IMR-90 (cell line): ENCODE data around the gene SMKR1. TPM values are rescaled to one million over a fixed set of nuclear protein-coding genes. Genes with fewer than 3 reads are reported as not detected.

Experiments used
- ATAC-seq: fragments of 200-7000 bp; cut with Tn5 transposase; 2 replicates; pipeline ENCODE4 v1.9.1; 2020; ENCODE audit warnings: low read depth, mild to moderate bottlenecking, moderate library complexity
- BruUV-seq: library from RNA; stranded (reverse); fragments of 400-500 nt; replicated peaks from 2 replicates; lab custom pipeline; 2021; lab: Mats Ljungman, UMichigan
- CTCF ChIA-PET: fragments of 300-600 bp; formaldehyde crosslinking; extraction: SDS; loops from one replicate; lab custom pipeline; 2021; ENCODE audit warnings: antibody characterized with exemption; lab: Yijun Ruan, JAX
- POLR2A ChIA-PET: fragments of 300-600 bp; sonication (Branson Sonifier 250); formaldehyde crosslinking; loops from one replicate; lab custom pipeline; 2022; ENCODE audit warnings: antibody characterized with exemption; ENCODE audit not compliant: unreplicated experiment; lab: Charles Lee
- DNase-seq: peaks from one replicate; pipeline ENCODE4 v3.0.0; 2013
- H2AFZ ChIP-seq: replicated peaks from 2 replicates; pipeline ENCODE3; 2013; ENCODE audit warnings: low read length, mild to moderate bottlenecking; ENCODE audit not compliant: poor library complexity
- H2AK5ac ChIP-seq: 2 replicates; pipeline ENCODE4 v1.6.1; 2013; ENCODE audit warnings: low read depth, low read length, inconsistent platforms
- H2AK9ac ChIP-seq: replicated peaks from 2 replicates; pipeline ENCODE3; 2013; ENCODE audit warnings: mild to moderate bottlenecking, low read depth, low read length, moderate library complexity; ENCODE audit not compliant: poor library complexity
- H2BK120ac ChIP-seq: 2 replicates; pipeline ENCODE4 v1.6.1; 2013; ENCODE audit warnings: low read depth, low read length, inconsistent platforms
- H2BK15ac ChIP-seq: 3 replicates; pipeline ENCODE4 v1.6.1; 2013; ENCODE audit warnings: low read depth, low read length, inconsistent platforms
- H2BK20ac ChIP-seq: 2 replicates; pipeline ENCODE4 v1.6.1; 2013; ENCODE audit warnings: low read depth, mild to moderate bottlenecking, inconsistent platforms, low read length, moderate library complexity
- H2BK5ac ChIP-seq: 2 replicates; pipeline ENCODE4 v1.6.1; 2013; ENCODE audit warnings: mild to moderate bottlenecking, low read depth, low read length, inconsistent platforms; ENCODE audit not compliant: poor library complexity, severe bottlenecking
- H3K14ac ChIP-seq: replicated peaks from 2 replicates; pipeline ENCODE4 v1.6.1; 2013; ENCODE audit warnings: low read depth, low read length, inconsistent platforms
- H3K18ac ChIP-seq: 2 replicates; pipeline ENCODE4 v1.6.1; 2013; ENCODE audit warnings: low read depth, low read length, control low read depth
- H3K23ac ChIP-seq: 2 replicates; pipeline ENCODE4 v1.6.1; 2013; ENCODE audit warnings: low read depth, low read length, inconsistent platforms
- H3K27ac ChIP-seq: 2 replicates; pipeline ENCODE4 v1.5.1; 2013; ENCODE audit warnings: mild to moderate bottlenecking, control low read depth, low read length; ENCODE audit not compliant: insufficient read depth
- H3K27me3 ChIP-seq: 2 replicates; pipeline ENCODE4 v1.6.1; 2013; ENCODE audit warnings: low read length; ENCODE audit not compliant: control insufficient read depth, insufficient read depth
- H3K36me3 ChIP-seq: 2 replicates; pipeline ENCODE4 v1.6.1; 2013; ENCODE audit warnings: low read length, mixed read lengths; ENCODE audit not compliant: control insufficient read depth, insufficient read depth
- H3K4ac ChIP-seq: 2 replicates; pipeline ENCODE4 v1.6.1; 2013; ENCODE audit warnings: low read depth, low read length, inconsistent platforms
- H3K4me1 ChIP-seq: 2 replicates; pipeline ENCODE4 v1.6.1; 2013; ENCODE audit warnings: low read length, mixed read lengths; ENCODE audit not compliant: control insufficient read depth, insufficient read depth
- H3K4me2 ChIP-seq: 2 replicates; pipeline ENCODE4 v1.6.1; 2013; ENCODE audit warnings: low read depth, mild to moderate bottlenecking, control low read depth, low read length, moderate library complexity
- H3K4me3 ChIP-seq: 2 replicates; pipeline ENCODE4 v1.5.1; 2013; ENCODE audit warnings: low read depth, mild to moderate bottlenecking, control low read depth, low read length, moderate library complexity; ENCODE audit not compliant: insufficient read depth
- H3K56ac ChIP-seq: 2 replicates; pipeline ENCODE4 v1.6.1; 2013; ENCODE audit warnings: low read length, inconsistent platforms; ENCODE audit not compliant: insufficient read depth; ENCODE audit errors: extremely low read depth
- H3K79me1 ChIP-seq, 2 experiments: 2 replicates each; pipeline ENCODE4 v1.6.1; 2013; ENCODE audit warnings: low read length in 2 of 2, inconsistent platforms in 1 of 2, low read depth in 1 of 2
- H3K9ac ChIP-seq: 2 replicates; pipeline ENCODE4 v1.6.1; 2013; ENCODE audit warnings: low read depth, low read length, control low read depth
- H3K9me1 ChIP-seq: 2 replicates; pipeline ENCODE4 v1.6.1; 2013; ENCODE audit warnings: low read length, inconsistent platforms; ENCODE audit not compliant: insufficient read depth
- H3K9me3 ChIP-seq: 2 replicates; pipeline ENCODE4 v1.6.1; 2013; ENCODE audit warnings: low read length; ENCODE audit not compliant: control insufficient read depth, insufficient read depth
- H4K20me1 ChIP-seq: 2 replicates; pipeline ENCODE4 v1.6.1; 2013; ENCODE audit warnings: low read length, inconsistent platforms; ENCODE audit not compliant: insufficient read depth
- H4K5ac ChIP-seq: 2 replicates; pipeline ENCODE4 v1.6.1; 2013; ENCODE audit warnings: mild to moderate bottlenecking, low read depth, low read length, control low read depth
- H4K8ac ChIP-seq, 2 experiments: 2 replicates each; pipeline ENCODE4 v1.6.1; 2013; ENCODE audit warnings: low read depth in 2 of 2, low read length in 2 of 2, control low read depth in 1 of 2, inconsistent platforms in 1 of 2
- H4K91ac ChIP-seq: 2 replicates; pipeline ENCODE4 v1.6.1; 2013; ENCODE audit warnings: low read depth, low read length, inconsistent platforms; ENCODE audit not compliant: insufficient read depth
- CTCF ChIP-seq: conservative IDR thresholded peaks from 2 replicates; pipeline ENCODE4 v1.5.1; 2012; ENCODE audit warnings: mild to moderate bottlenecking, low read depth, low read length, improper control_type of control experiment
- ELK1 ChIP-seq: fragments of 150-350 bp; IDR thresholded peaks from 2 replicates; pipeline ENCODE4 v1.6.1; 2016; ENCODE audit warnings: low read depth, mild to moderate bottlenecking, low read length, moderate library complexity, borderline replicate concordance
- FOS ChIP-seq: fragments of 150-350 bp; IDR thresholded peaks from 2 replicates; pipeline ENCODE4 v1.6.1; 2016; ENCODE audit warnings: low read depth, low read length
- NFE2L2 ChIP-seq: fragments of 150-350 bp; IDR thresholded peaks from 2 replicates; pipeline ENCODE4 v1.6.1; 2016; ENCODE audit warnings: low read depth, mild to moderate bottlenecking, low read length
- POLR2A ChIP-seq: IDR thresholded peaks from 2 replicates; pipeline ENCODE4 v1.6.1; 2012; ENCODE audit warnings: mild to moderate bottlenecking, low read depth, low read length
- USF2 ChIP-seq: fragments of 150-350 bp; IDR thresholded peaks from 2 replicates; pipeline ENCODE4 v1.6.1; 2017; ENCODE audit warnings: mild to moderate bottlenecking, antibody characterized with exemption, low read length, low read depth
- WGBS, 2 experiments: methylation state at CpG; one replicate each; pipeline versions ENCODE4 v1.1.5 to v1.1.7; 2013; ENCODE audit warnings: missing lambda C conversion rate in 2 of 2; ENCODE audit not compliant: insufficient read length in 1 of 2; ENCODE audit errors: extremely low coverage in 2 of 2; 5-methylcytosine and 5-hydroxymethylcytosine counted together
- dilution Hi-C: fragments of 300-500 bp; cut with HindIII; formaldehyde crosslinking; loops from one replicate; pipeline ENCODE4 v1.14.3; 2018; ENCODE audit warnings: low sequenced_read_pairs; ENCODE audit not compliant: unreplicated experiment
- in situ Hi-C: fragments of 300-500 bp; cut with MboI; formaldehyde crosslinking; loops from 3 replicates; pipeline ENCODE4 v1.14.3; 2019; ENCODE audit warnings: low sequenced_read_pairs, inconsistent platforms, mixed read lengths
- intact Hi-C: fragments of 100-400 bp; cut with micrococcal nuclease; formaldehyde crosslinking; loops from 2 replicates; pipeline ENCODE4 v1.10.0; 2022
- polyA plus RNA-seq, 3 experiments: library from polyadenylated mRNA; depleted of rRNA; stranded (reverse); fragments of >200 nt; gene quantifications; 2 replicates each; pipeline ENCODE4 v1.2.3, GENCODE V29; 2012; ENCODE audit warnings: low replicate concordance in 1 of 3
- total RNA-seq: library from RNA; depleted of rRNA; stranded (reverse); fragments of >200 nt; gene quantifications from 2 replicates; pipeline ENCODE4 v1.2.3, GENCODE V29; 2012

The SMKR1 gene
- total and polyA plus RNA-seq, 2 of the 4 experiments (the other 2 are of a cell fraction), result 0.26 TPM; not detected in 1

- WGBS, 2 experiments, result 81% methylated on average over 3 of the region's 9 CpGs; no CpG with 5 or more reads in 1 of the 2 experiments
- in situ Hi-C loops, result no loop called here
- POLR2A ChIA-PET, result no interaction called here
Measured at GRCh38 chr7:129536323-129536722, 34.0 kb downstream of the SMKR1 start.

More at GRCh38 chr7:129536323-129536722, 34.0 kb downstream of the SMKR1 start:
- CTCF ChIA-PET, result no interaction called here
- H3K14ac ChIP-seq, result no peak overlapping the region
- H3K9me1 ChIP-seq, result no peaks in the 10 kb centered on the region
- no peak overlapping the region for H4K91ac ChIP-seq
- peaks cover 14% of the 10 kb centered on the region for H3K27me3 ChIP-seq
- 0 out of 2 replicates have a peak, but pooled peaks cover 2% of the 10 kb centered on the region for H3K9me3 ChIP-seq
- H2AFZ ChIP-seq, result no peak overlapping the region
- ATAC-seq (no peak), DNase-seq (no peak)
- no peak overlapping the region for H3K4me2 ChIP-seq
- no peak overlapping the region for H2BK15ac ChIP-seq
- no peak overlapping the region for H2BK20ac ChIP-seq
- no peak overlapping the region for H3K23ac ChIP-seq
- BruUV-seq, result no TSS peak
- intact Hi-C loops, result no loop called here
- no peak overlapping the region for H4K8ac ChIP-seq
- H3K36me3 ChIP-seq, result no peaks in the 10 kb centered on the region
- no peak overlapping the region for H2BK120ac ChIP-seq
- H3K79me1 ChIP-seq, result no peaks in the 10 kb centered on the region
- no peak overlapping the region for H3K27ac ChIP-seq
- H4K5ac ChIP-seq, result no peak overlapping the region
- no peaks in the 10 kb centered on the region for H4K20me1 ChIP-seq
- H3K4me1 ChIP-seq, result no peaks in the 10 kb centered on the region
- dilution Hi-C loops, result no loop called here
- H2AK9ac ChIP-seq, result no peak overlapping the region
- no peak overlapping the region for H2AK5ac ChIP-seq
- no peak overlapping the region for H3K4ac ChIP-seq
- no peak overlapping the region for H3K4me3 ChIP-seq
- H2BK5ac ChIP-seq, result no peak overlapping the region
- no peak overlapping the region for H3K9ac ChIP-seq
- TF ChIP-seq FOS (no peak), CTCF (no peak), ELK1 (no peak), USF2 (no peak), NFE2L2 (no peak), POLR2A (no peak)
- H3K18ac ChIP-seq, result no peak overlapping the region
- no peak overlapping the region for H3K56ac ChIP-seq
